Epithelial cell of esophagus (primary cell): ENCODE data around the gene KCNAB2.
"Not testable (repeated sequence)": the region's sequence is repeated elsewhere in the genome, so short reads cannot be mapped to it uniquely, and the experiment has no call there.

Experiments used
- DNase-seq: peaks from one replicate; pipeline ENCODE4 v3.0.0; 2010; ENCODE audit warnings: low read depth
- H3K4me3 ChIP-seq: 2 replicates; pipeline ENCODE4 v1.5.1; 2011; ENCODE audit warnings: mild to moderate bottlenecking, low read length, control low read depth
- TF ChIP-seq, protein P1 (sequence below): IDR thresholded peaks from 2 replicates; pipeline ENCODE4 v1.5.1; 2011; ENCODE audit warnings: low read depth, mild to moderate bottlenecking, low read length, control low read depth, inconsistent platforms; ENCODE audit not compliant: insufficient read depth; ENCODE audit errors: missing control alignments

KCNAB2 gene

DNA sequence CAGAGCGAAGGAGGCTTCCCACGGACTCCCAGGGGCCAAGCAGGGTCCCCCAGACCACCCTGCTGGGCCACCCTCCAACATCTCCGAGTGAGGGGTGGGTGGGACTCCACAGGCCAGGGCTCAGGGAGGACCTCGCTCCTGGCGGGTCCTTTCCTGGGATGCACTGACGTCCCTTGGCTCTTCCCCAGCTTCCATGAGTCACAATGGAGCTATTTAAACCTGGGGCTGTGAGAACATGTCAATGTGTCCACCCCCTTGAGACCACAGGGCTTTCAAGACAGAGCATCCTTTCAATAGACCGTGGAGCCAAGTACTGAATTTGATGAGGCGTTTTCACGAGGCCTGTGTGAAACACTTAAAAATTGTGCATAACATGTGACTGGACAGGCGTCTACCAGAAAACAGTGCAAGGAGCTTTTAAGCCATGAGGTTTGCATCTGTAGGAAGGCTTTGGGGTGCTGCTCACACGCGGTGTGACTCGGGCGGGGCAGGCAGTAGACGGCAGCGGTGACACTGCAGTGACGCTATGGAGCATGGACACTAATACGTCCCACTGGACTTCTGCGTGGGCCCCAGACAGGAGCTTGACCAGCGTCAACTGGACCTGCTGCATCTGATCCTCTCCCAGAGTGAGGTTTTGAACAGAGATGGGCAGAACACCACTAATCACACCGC lies 29.4 kb upstream of the KCNAB2 start:
- peak; percentile 79 for DNase-seq
- TF ChIP-seq, protein P1, sequence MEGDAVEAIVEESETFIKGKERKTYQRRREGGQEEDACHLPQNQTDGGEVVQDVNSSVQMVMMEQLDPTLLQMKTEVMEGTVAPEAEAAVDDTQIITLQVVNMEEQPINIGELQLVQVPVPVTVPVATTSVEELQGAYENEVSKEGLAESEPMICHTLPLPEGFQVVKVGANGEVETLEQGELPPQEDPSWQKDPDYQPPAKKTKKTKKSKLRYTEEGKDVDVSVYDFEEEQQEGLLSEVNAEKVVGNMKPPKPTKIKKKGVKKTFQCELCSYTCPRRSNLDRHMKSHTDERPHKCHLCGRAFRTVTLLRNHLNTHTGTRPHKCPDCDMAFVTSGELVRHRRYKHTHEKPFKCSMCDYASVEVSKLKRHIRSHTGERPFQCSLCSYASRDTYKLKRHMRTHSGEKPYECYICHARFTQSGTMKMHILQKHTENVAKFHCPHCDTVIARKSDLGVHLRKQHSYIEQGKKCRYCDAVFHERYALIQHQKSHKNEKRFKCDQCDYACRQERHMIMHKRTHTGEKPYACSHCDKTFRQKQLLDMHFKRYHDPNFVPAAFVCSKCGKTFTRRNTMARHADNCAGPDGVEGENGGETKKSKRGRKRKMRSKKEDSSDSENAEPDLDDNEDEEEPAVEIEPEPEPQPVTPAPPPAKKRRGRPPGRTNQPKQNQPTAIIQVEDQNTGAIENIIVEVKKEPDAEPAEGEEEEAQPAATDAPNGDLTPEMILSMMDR, result no peak
- no peak overlapping the region for H3K4me3 ChIP-seq

DNA sequence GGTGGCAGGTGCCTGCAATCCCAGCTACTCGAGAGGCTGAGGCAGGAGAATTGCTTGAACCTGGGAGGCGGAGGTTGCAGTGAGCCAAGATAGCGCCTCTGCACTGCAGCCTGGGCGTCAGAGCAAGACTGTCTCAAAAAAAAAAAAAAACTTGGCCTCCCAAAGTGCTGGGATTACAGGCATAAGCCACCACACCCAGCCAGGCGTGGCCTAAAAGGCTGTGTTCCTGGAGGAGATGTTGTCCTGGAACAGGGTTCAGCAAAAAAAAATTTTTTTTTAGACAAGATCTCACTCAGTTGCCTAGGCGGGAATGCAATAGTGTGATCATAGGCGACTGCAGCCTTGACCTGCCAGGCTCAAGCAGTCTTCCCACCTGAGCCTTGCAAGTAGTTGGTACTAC lies 28.0 kb upstream of the KCNAB2 start:
- H3K4me3 ChIP-seq, DNase-seq: not testable (repeated sequence)

- DNase-seq, result no peak
- H3K4me3 ChIP-seq, result no peak overlapping the region
- TF ChIP-seq, protein P1, result no peak
These were observed 26.4 kb upstream of the KCNAB2 start for GRCh38 chr1:6019166-6019845.

DNA sequence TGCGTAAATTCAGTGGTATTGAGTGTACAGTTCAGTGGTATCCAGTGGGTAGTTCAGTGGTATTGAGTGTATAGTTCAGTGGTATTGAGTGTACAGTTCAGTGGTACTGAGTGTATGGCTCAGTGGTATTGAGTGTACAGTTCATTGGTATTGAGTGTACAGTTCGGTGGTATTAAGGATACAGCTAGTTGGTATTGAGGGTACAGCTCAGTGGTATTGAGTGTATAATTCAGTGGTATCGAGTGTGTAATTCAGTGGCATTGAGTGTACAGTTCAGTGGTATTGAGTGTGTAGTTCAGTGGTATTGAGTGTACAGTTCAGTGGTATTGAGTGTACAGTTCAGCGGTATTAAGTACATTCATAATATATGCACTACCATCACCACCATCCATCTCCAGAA lies 23.5 kb upstream of the KCNAB2 start:
- TF ChIP-seq, protein P1, result no peak
- DNase-seq, result no peak
- no peak overlapping the region for H3K4me3 ChIP-seq

DNA sequence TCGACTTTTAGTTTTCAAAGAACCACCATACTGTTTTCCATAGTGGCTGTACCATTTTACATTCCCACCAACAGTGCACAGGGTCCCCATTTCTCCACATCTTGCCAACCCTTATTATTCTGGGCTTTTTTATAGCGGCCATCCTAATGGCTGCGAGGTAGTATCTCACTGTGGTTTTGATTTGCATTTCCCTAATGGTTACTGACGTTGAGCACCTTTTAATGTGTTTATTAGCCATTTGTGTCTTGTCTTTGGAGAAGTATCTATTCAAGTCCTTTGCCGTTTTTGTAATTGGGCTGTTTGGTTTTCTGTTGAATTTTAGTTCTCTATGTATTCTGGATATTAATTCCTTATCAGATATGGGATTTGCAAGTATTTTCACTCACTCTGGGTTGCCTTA lies 22.3 kb upstream of the KCNAB2 start:
- TF ChIP-seq, protein P1, result no peak
- H3K4me3 ChIP-seq, result no peak overlapping the region
- no peak for DNase-seq

GRCh38 chr1:6024376-6024775 lies 21.3 kb upstream of the KCNAB2 start:
- no peak for DNase-seq
- H3K4me3 ChIP-seq, result no peak overlapping the region
- TF ChIP-seq, protein P1, result no peak

DNA sequence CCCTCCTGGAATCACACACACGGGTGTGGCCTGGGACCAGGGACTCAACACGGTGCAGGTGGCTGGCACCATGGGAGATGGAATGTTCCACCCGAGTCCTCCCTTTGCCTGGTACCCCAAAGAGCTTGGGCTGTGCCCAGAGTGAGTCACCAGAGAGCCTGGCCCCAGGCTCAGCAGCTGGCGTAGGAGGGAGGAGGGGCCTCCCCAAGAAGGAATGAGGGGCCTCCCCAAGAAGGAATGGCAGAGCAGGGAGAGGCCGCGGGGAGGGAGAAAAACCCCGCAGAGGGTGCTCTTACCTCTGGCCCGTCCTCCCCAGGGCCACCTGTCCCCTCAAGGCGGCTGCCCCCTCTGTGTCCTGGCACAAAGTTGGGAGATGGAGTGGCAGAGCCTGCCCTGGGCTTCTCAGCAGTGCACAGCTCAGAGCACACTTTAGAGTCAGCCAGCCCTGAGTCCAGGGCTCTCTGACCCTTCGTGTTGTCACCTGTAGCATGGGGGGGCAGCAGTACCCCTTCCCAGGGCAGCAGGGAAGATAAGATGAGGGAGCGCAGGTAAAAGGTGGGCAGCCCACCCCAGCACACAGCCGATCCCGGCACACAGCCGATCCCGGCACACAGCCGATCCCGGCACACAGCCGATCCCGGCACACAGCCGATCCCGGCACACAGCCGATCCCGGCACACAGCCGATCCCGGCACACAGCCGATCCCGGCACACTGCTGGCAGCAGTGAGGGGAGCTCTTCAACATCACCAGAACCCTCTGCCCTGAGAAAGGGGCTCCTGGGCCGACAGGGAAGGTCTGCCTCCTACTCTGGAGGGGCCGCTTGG lies 20.2 kb upstream of the KCNAB2 start:
- DNase-seq, result peak; percentile 70
- no peak overlapping the region for H3K4me3 ChIP-seq

More for the DNA sequence above, 20.2 kb upstream of the KCNAB2 start:
- TF ChIP-seq, protein P1, result no peak
